ENCODE data around the gene CDC42BPA.
"Not testable (repeated sequence)": the region's sequence is repeated elsewhere in the genome, so short reads cannot be mapped to it uniquely, and the experiment has no call there.

The CDC42BPA gene, protein sequence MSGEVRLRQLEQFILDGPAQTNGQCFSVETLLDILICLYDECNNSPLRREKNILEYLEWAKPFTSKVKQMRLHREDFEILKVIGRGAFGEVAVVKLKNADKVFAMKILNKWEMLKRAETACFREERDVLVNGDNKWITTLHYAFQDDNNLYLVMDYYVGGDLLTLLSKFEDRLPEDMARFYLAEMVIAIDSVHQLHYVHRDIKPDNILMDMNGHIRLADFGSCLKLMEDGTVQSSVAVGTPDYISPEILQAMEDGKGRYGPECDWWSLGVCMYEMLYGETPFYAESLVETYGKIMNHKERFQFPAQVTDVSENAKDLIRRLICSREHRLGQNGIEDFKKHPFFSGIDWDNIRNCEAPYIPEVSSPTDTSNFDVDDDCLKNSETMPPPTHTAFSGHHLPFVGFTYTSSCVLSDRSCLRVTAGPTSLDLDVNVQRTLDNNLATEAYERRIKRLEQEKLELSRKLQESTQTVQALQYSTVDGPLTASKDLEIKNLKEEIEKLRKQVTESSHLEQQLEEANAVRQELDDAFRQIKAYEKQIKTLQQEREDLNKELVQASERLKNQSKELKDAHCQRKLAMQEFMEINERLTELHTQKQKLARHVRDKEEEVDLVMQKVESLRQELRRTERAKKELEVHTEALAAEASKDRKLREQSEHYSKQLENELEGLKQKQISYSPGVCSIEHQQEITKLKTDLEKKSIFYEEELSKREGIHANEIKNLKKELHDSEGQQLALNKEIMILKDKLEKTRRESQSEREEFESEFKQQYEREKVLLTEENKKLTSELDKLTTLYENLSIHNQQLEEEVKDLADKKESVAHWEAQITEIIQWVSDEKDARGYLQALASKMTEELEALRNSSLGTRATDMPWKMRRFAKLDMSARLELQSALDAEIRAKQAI (N-terminal part only)

DNA sequence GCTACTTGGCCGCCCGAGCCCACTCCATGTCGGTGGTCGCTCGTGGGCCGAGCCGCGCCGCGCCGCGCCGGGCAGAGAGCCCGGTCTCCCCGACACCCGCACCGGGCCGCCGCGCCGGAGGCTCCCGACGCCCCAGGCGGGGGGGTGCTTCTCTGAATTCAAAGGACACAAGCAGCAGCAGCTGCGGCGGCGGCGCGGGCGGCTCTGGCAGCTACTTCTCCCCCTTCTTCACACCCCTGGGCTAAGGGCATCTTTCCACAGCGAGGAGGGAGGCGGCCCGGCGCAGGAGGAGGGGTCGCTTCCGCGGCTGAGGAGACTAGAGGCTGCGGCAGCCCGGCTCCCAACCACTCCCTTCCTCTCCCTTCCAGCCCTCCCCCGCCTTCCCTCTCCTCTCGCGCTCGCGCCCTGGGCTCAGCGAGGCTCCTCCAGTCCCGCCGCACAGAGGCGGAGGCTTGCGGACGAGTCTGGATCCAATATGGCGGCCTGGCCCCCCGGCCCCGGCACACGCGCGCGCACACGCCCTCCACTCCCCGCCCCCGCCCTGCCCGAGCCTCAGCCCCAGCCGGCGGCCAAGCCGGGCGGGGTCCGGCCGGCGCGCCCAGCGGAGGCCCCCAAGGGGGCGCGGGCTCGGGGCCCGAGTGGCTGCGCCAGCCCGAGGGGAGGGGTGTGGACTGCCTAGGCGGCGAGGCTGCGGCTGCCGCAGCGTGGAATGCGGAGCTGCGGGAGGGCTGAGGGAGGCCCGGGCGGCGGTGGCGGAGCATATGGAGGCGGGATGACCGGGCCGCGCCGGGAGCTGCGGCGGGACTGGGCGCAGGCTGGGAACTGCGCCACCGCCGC is at the start of gene CDC42BPA:
TSS of gene CDC42BPA (minus strand) at position 477 of the 837 bp plus-strand sequence. CDS start 1,310 bp downstream, outside the sequence.
- peak; percentile 69 for DNase-seq

DNA sequence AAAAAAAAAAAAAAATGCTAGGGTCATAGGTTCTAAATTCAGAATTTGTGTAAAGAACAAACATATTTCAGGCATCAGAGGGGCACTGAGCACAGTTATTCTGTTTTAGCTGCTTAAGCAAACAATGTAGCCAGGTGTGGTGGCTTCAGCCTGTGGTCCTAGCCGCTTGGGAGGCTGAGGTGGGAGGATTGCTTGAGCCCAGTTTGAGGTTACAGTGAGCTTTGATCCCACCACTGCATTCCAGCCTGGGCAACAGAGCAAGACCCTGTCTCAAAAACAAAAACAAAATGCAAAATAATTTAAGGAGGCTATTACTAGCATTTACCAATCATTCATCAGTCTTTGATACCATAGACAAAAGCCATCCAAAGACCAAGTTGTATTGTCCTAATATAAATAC is 49.7 kb upstream of the CDC42BPA start:
- DNase-seq, result no peak

DNA sequence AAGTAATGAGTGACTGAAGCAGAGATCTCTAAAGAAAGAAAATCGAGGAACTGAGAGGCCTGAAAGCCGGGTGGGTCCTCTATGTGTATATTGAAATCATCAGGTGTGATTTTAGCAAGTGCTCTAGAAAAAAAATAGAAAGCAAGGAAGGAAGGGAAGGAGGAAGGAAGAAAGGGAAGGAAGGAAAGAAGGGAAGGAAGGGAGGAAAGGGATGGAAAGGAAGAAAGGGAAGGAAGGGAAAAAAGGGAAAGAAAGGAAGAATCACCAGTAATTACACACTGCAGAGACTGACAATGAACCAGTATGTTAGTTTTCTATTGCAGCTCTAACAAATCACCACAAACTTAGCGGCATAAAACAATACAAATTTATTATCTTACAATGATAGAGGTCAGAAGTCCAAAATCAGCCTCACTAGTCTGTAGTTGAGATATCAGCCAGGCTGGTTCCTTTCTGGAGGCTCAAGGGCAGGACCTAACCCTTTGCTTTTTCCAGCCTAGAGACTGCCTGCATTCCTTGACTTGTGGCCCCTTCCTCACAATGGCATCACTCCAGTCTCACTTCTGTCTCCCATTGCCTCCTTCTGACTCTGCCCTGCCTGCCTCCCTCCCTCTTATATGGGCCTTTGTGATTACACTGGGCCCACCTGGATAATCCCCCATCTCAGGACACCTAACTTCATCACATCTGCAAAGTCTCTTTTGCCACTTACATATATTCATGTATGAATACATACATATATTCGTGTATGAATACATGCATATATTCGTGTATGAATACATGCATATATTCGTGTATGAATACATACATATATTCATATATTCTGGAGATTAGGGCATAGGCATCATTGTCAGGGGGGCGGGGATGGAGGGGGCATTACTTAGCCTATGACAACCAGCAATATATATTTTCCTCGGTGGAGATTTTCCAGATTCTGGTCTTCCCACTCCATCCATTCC is 47.5 kb upstream of the CDC42BPA start:
- DNase-seq, result no peak

DNA sequence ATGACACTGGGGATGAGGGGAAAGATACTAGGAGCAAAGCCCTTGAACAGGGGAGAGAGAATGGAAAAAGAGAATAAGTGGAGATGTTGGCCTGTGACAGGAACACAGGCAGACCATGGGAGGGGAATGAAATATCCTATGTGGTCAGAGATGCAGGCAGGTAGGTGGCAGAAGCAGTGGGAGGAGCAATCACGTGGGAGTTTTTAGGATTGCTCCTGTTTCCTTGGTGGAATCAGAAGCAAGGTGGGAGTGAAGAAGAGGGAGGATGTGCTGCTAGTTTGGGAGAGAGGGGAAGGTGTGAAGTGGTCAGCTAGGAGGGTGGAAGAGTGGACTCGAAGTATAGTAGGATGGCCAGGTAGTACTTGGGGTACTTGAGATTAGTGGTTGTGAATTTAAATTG is 46.4 kb upstream of the CDC42BPA start:
- no peak for DNase-seq

DNA sequence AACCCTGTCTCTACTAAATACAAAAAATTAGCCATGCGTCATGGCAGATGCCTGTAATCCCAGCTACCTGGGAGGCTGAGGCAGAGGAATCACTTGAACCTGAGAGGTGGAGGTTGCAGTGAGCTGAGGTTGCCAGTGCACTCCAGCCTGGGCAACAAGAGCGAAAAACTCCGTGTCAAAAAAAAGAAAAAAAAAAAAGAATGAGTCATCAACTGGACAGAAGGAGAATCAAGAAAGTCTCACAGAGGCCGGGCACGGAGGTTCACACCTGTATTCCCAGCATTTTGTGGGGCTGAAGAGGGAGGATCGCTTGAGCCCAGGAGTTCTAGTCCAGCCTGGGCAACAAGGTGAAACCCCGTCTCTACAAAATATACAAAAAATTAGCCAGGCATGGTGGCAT is 45.5 kb upstream of the CDC42BPA start:
- no peak for DNase-seq

DNA sequence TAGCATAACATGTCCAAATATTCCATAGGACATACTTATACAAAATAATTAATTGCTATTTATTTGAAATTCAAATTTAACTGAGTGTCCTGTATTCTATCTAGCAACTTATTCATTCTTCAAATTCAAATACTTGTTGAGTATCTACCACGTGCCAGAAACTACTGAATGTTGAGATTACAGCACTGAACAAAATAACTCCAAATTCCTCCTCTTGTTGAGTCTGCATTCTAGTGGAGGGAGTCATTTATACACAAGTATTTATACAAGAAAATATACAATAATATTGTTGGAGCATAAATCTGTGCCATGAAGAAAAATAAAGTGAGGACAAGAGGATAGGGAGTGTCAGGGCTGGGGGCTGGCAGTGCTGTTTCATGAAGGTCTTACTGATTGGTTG is 43.7 kb upstream of the CDC42BPA start:
- no peak for DNase-seq

DNA sequence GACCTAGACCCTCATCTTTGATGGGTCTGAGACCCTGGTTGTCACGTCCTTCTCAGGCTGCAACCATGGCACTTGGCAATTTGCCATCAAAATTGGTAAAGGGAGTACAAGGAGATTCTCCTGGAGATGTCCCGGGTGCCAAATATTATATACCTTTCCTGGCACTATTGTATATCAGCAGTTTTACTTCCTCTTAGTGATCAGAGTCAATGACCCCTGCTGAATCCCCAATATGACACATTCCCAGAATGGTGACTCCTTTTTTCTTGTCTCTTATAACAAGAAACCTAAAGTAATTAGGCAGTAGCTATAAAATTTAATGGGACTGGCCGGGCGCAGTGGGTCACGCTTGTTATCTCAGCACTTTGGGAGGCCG is 39.6 kb upstream of the CDC42BPA start:
- DNase-seq, result no peak

DNA sequence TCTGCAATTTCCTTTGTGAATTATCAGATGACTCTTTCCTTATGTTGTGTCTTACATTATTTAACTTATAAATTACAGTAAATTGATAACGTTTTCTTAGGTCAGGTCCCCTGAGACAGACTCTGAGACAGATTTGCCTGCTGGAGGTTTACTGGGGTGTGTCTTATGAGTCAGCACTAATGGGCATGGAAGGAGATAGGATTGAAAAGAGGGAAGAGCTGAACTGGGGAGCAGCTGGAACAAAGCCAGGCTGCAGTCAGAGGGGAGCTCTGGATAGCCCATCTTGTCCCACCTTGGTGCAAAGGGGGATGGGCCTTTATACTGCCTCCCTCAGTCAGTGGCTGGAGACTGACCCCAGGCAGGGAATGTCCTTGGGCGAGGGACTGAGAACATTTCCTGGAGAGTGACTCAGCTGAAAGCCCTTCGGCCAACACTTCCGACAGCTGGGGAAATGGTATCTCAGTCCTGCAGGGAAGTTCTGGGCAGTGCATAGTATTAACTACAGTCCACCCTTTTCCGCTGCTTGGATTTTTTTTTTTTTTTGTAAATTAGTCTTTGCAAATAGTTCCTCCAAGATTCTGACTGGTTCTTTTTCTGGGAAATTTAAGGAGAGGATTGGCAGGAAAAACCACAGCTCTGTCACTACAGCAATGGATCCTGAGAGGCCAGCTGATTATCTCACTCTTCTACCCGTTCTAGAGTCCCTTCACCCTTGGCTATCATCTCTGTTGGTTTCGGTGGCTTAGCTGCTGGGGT is 39.1 kb upstream of the CDC42BPA start:
- DNase-seq, result no peak

DNA sequence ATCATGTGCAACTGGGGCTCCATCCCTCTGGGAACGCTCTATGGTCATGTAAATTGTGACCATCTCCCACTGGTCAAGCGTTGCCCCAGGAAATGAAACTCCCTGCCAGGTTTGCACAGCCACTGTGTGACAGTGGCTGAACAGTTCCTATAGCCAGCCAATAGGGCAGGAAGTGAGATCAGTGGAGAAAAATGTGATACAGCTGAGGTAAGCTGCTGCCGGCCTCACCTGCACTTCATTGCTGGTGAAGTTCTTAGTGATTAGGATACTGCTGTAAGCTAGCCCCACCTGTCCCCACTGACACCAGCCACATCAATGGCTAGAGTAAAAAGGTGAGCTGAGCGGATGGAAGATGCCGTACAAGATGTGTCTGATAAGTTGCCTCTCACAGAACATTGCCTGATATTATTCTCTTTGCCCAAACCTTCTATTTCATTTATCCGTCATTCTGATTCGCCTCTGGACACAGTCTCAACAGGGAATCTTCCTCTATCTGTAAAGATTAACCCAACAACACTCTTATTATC is 38.4 kb upstream of the CDC42BPA start:
- DNase-seq, result no peak

DNA sequence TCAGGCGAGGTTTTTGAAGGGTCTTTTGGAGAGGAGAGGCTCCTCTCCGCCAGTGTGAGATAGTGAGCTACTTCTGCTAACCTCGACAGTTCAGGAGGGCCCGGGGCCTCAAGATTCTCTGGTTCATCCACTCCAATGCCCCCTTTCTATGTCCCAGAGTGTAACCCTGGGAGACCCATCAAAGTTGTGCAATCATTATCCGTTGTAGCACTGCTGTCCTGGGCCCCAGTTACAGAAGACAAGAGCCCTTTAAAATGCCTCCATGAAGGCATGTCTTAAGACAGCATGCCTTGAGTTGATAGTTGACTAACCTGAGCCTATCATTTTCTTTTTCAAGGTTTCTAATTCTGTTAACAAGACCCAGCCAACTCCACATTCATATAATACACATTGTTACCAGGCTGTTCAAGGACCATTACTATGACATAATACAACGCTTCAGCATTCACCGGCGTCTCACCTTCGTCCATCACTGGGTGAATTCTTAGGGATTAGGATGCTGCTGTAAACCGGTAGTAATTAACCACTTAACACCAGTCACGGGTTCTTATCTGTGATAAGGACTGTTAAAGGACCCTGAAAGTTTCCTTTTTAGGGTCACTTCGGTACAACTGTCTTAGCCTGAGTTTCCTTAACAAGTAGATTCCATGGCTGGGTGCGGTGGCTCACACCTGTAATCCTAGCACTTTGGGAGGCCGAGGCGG is 37.4 kb upstream of the CDC42BPA start:
- no peak for DNase-seq

DNA sequence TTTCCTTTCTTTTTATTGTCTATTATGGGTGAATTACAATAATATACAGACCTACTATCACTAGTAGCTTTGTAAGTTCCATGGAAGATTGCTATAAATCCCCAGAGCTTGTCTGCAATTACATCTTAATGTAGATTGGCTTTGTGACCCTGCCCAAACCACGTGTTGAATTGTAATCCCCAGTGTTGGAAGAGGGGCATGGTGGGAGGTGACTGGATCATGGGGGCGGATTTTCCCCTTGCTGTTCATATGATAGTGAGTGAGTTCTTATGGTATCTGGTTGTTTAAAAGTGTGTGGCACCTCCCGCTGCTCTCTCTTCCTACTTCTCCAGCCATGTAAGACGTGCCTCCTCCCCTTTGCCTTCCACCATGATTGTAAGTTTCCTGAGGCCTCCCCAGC is 34.9 kb upstream of the CDC42BPA start:
- DNase-seq, result no peak

DNA sequence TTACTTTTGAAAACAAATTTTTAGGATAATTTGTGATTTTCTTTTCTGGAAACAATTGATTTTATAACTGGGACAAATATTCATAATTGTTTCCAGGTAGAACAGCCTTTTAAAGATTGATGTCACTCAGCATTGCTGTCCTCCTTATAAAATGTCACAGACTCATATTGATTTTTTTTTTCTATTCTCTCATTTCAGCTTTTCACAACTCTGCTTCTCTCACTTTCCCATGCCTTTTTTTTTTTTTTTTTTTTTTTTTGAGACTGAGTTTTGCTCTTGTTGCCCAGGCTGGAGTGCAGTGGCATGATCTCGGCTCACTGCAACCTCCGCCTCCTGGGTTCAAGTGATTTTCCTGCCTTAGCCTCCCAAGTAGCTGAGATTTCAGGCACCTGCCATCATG is 33.9 kb upstream of the CDC42BPA start:
- not testable (repeated sequence) for DNase-seq

DNA sequence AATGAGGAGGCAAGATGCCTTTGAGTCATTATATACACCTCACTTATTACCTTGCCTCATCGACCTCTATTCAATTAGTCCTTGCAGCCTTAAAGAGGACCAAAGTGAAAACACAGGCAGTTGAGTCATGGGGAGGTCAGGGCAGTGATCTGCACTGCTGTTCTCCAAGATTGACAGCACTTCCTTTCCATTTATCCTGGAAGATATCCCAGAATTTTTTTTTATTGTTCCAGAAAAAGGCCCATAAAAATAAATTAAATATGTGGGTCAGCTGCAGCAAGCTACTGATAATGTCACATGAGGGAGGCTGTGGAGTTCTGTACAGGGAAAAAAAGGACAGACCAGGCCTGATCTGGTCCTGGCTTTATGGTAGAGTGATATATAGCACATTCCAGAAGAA is 33.2 kb upstream of the CDC42BPA start:
- DNase-seq, result no peak

DNA sequence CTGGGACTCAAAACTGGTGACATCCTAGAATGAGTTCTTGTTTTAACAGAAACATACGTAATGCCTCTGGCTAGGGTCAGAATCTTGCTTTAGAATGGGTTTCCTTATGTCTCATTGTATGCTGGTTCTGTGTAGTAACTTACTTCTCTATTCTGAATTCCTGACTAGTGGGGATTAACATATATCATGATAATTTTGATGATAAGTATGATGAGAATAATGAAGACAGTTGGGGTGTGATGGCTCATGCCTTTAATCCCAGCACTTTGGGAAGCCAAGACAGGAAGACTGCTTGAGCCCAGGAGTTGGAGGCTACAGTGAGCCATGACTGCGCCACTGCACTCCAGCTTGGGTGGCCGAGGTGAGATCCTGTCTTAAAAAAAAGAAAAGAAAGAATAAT is 31.7 kb upstream of the CDC42BPA start:
- no peak for DNase-seq

DNA sequence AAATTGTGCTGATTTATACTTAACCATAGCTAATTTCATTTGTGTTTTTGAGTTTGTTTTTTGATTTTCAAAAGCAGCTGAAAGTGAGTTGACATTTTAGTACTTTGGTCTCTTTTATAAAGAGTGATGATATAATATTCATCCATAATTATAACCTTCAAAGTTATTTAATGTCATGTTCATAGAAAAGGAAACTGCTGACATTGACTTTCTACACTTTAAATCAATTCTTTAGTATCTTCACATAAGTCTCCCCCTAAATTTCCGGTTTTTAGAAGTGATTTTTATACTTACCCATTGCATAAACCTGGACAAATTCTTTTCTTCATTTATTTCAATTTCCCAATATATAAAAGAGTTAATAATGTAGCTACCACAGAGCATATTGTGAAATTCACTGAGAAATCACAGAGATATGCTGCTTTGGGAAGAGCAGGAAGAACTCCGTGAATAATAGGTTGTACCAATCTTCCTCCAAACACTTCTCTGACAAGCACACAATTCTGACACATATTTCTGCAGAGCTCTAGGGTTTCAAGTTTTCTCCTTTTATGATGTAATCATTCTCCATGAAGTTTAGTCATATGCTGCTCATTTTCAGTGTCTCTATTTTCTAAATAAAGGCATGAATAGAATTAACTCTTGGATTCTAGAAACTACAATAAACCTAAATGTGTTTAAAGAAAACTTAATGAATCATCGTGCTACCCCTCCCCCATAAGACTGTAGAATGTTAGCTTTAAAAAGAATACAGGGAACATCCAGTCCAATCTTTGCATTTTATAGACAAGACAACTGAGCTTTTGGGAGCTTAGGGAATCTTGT is 25.6 kb upstream of the CDC42BPA start:
- no peak for DNase-seq

DNA sequence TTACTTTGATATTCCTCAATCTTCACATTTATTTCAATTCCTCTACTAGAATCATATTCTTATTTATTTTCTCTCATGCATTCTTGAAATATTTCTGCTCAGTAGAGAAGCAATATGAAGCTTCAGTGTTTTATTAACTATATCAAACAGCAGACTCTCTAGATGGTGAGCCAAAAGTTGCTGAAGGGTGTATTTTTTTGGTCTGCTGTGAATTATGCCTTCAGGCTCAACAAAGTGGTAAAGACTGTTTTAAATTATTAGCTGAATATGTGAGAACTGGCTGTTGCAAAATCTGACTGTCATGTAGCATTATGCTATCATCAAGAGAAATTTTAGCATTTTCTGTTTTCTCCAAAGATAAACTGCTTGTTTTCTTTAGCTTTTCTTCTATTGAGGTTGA is 24.9 kb upstream of the CDC42BPA start:
- DNase-seq, result no peak

DNA sequence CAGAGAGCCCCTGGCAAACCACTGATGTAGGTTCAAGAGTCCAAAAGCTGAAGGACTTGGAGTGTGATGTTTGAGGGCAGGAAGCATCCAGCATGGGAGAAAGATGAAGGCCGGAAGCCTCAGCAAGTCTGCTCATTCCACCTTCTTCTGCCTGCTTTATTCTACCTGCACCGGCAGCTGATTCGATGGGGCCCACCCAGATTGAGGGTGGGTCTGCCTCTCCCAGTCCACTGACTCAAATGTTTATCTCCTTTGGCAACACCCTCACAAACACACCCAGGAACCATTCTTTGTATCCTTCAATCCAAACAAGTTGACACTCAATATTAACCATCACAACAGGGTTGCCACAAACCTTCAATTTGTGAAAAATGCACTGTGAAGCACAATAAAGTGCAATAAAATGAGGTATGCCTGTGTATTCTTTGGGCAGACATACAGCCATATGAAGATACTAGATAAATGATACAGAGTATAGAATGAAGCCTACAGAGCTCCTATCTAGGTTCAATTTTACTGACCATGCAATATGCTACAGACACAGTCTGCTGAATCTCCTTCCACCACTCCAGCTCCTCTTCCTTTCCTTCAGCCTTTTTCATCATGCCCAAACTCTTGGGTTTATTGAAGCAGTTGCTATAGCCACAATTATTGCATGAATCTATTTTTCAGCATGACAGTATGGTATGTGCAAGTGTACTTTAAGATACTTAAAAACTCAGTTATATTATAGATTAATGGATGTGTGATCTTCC is 24.0 kb upstream of the CDC42BPA start:
- no peak for DNase-seq

DNA sequence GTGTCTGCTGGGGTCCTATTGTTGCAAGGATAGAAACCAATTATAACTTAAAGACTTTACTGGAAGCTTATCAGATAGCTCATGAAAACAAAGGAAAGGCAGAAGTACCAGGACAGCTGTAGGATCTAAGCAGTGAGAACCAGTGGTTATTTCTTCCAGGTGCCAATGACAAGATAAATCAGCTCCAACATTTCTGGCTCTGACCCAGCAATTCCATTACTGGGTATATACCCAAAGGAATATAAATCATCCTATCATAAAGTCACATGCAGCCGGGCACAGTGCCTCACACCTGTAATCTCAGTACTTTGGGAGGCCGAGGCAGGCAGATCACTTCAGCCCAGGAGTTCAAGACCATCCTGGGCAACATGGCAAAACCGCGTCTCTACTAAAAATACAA is 17.8 kb upstream of the CDC42BPA start:
- not testable (repeated sequence) for DNase-seq
